ACHN (cell line): ENCODE data around the gene MAPKAPK5.

ENCODE experiments used
- DNase-seq: peaks from one replicate; pipeline ENCODE4 v3.0.0-alpha.2; 2015
- in situ Hi-C: cut with HindIII; loops from 2 replicates; pipeline ENCODE4 v1.10.0; 2017; ENCODE audit warnings: low sequenced_read_pairs, low pct_ligation_motif_present, low pct_unique_long_range_greater_than_20kb

MAPKAPK5 gene

GRCh38 chr12:111868676-111869588, 26.9 kb downstream of the MAPKAPK5 start:
- no peak for DNase-seq
- in situ Hi-C loops = no loop called here

DNA sequence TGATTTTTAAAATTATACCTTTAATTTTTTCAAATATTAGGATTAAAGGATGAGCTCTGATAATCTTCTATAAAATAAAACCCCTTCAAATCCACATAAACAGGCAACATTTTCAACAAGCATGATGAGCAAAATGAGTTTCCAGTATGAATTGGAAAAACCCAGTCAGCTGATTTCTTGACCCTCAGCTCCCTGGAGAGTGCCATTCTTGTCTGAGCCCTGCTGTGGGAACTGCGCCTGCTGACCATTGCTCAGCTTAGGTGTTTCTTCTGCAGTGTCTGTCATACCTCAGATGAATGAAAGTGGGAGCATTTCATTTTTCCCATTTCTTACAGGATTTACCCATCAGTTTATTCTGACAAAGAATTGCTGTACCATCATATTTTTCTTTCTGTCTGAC, 27.6 kb downstream of the MAPKAPK5 start:
- in situ Hi-C loops = no loop called here
- no peak for DNase-seq

GRCh38 chr12:111870216-111870615, 28.2 kb downstream of the MAPKAPK5 start:
- in situ Hi-C loops = no loop called here

DNA sequence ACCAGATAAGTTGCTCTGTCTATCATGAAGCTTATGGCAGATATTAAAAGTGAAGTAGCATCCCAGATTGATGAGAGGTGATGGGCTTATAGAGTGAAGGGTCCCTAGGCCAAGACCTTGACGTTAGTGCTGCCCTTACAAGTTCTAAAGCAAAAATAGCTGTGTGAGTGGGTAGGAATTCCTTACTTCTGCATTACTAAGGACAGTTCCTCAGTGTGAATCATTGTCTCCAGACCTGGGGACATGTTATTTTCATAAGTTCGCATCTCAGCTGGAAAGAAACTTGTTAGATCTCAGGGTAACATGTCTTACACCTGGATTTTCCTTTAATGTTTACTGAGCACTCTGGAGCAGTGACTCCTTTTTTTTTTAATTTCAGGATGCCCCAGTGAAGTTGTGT, 28.7 kb downstream of the MAPKAPK5 start:
- in situ Hi-C loops = no loop called here
- no peak for DNase-seq

More at GRCh38 chr12:111870216-111870615, 28.2 kb downstream of the MAPKAPK5 start:
- no peak for DNase-seq

GRCh38 chr12:111873113-111873512, 31.1 kb downstream of the MAPKAPK5 start:
- no peak for DNase-seq
- in situ Hi-C loops = no loop called here

- DNase-seq = no peak
- in situ Hi-C loops = no loop called here
These were observed 39.7 kb downstream of the MAPKAPK5 start for GRCh38 chr12:111881716-111882115.

- in situ Hi-C loops = no loop called here
These were observed 44.9 kb downstream of the MAPKAPK5 start for GRCh38 chr12:111886662-111887545.

GRCh38 chr12:111887926-111888745, 46.1 kb downstream of the MAPKAPK5 start:
- in situ Hi-C loops = no loop called here
- no peak for DNase-seq

More at GRCh38 chr12:111886662-111887545, 44.9 kb downstream of the MAPKAPK5 start:
- no peak for DNase-seq

DNA sequence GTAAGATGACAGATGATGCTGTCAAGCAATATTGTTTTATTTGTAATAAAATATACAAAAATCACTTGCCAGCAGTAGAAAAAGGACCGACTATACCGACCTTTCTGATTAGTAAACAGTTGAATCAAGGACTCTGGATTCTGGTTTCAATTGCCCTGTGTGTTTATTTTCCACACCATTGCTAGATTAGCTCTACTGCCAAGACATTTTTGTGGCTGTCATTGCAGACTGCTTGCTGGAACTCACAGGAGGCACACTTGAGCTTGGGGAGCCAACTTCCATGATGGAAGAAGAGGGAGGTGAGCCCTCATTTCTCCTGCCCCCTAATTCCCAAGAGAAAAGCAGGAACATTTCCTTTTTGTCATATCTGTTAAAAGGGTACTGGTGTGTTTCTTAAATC, 51.3 kb downstream of the MAPKAPK5 start:
- in situ Hi-C loops = no loop called here
- no peak for DNase-seq

DNA sequence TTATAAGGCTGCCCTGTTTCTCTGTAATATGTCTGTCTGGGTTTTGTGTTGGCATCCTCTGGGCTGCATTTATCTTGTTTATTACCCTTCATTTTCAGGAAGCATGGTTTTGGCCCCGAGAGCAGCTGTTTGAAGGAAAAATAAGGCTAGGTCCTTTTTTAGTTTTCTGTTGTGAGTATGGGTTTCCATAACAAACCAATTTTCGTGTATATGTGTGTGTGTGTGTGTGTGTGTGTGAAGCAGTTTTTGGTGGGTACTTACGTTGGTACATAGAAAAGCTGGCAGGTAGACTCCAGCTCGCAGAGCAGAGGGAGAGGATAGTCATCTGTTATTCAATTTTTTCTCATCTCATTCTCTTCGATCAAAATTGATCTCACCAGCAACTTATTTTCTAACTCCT, 52.5 kb downstream of the MAPKAPK5 start:
- no peak for DNase-seq
- in situ Hi-C loops = no loop called here

DNA sequence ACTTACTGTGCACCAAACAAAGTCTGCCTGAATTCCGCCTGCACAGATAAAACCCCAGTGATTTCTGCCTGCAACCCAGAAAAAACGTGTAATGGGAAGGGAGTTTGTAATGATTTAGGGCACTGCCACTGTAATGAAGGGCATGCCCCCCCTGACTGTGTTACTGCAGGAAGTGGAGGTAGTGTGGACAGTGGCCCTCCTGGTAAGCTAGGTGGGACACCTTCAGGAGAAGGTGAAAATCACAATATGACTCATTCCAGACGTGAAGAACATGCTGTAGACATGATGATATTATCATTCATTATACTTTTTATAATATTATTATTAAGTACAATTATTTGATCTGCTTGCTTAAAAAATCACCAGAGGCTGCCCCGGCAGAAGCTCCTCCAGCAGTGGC, 59.2 kb downstream of the MAPKAPK5 start:
- no peak for DNase-seq
- in situ Hi-C loops = no loop called here

GRCh38 chr12:111904446-111904975, 62.5 kb downstream of the MAPKAPK5 start:
- DNase-seq = no peak
- in situ Hi-C loops = no loop called here

DNA sequence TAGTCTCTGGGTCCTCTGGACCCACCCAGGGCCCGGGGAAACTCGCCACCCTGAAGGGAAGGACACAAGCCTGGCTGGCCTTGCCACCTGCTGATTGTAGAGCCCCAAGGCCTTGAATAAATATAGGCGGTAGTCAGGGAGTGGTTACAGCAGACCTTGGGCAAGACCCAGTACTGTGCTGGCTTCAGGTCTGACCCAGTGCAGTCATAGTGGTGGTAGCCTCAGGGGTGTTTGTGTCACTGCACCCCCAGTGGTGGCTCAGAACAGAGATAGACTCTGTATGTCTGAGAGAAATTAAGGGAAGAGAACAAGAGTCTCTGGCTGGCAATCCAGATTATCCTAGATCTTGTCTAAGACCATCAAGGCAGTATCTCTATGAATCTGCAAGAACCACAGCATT, 63.5 kb downstream of the MAPKAPK5 start:
- in situ Hi-C loops = no loop called here
- no peak for DNase-seq

DNA sequence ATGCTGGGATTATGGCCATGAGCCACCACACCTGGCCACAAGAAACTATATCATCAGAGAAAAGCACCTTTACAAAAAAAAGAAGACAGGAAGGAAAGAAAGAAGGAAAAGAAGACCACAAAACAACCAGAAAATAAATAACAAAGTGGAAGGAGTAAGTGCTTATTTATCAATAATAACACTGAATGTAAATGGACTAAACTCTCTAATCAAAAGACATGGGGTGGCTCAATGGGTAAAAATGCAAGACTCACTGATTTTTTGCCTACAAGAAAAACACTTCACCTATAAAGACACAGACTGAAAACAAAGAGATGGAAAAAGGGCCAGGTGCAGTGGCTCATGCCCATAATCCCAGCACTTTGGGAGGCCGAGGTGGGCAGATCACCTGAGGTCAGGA, 65.7 kb downstream of the MAPKAPK5 start:
- no peak for DNase-seq
- in situ Hi-C loops = no loop called here

DNA sequence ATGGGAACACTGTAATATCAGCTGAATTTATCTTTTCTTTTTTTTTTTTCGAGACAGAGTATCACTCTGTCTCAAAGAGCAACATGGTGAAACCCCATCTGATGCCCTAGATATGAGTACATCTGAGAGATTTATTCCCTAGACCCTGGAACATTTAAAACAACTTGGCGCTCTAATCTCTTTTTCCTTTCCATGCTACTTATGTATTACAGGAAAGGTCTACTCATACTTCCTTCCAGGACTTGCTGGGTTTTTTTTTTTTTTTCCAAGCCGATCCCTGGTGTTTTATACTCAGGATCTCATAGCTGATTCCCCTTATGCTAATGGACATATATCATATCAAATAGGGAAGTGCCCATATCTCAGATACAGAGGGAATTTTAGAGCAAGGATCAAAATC, 83.1 kb downstream of the MAPKAPK5 start:
- no peak for DNase-seq
- in situ Hi-C loops = no loop called here

GRCh38 chr12:111926631-111927030, 84.6 kb downstream of the MAPKAPK5 start:
- in situ Hi-C loops = no loop called here

GRCh38 chr12:111927346-111927745, 85.3 kb downstream of the MAPKAPK5 start:
- no peak for DNase-seq
- in situ Hi-C loops = no loop called here

More at GRCh38 chr12:111926631-111927030, 84.6 kb downstream of the MAPKAPK5 start:
- DNase-seq = no peak

GRCh38 chr12:111932241-111932640, 90.2 kb downstream of the MAPKAPK5 start:
- no peak for DNase-seq
- in situ Hi-C loops = no loop called here
